Kidney epithelial cell (primary cell): Measurements from ENCODE around the gene AMZ1. TPM values are rescaled to one million over a fixed set of nuclear protein-coding genes. Genes with fewer than 3 reads are reported as not detected.

Experiments used
- DNase-seq: peaks from one replicate; pipeline ENCODE4 v3.0.0-alpha.2; 2010; ENCODE audit warnings: low read depth
- H3K27me3 ChIP-seq: 2 replicates; pipeline ENCODE4 v1.6.0; 2011; ENCODE audit warnings: low read length; ENCODE audit not compliant: control insufficient read depth, insufficient read depth
- H3K36me3 ChIP-seq: 2 replicates; pipeline ENCODE4 v1.5.1; 2011; ENCODE audit warnings: low read length; ENCODE audit not compliant: control insufficient read depth, insufficient read depth
- H3K4me3 ChIP-seq: 2 replicates; pipeline ENCODE4 v1.5.1; 2011; ENCODE audit warnings: low read depth, mild to moderate bottlenecking, control low read depth, low read length
- total RNA-seq: library from RNA; depleted of rRNA; stranded (reverse); fragments of >200 nt; gene quantifications from 2 replicates; pipeline ENCODE4 v1.2.3, GENCODE V29; 2015
- TF ChIP-seq, protein P1 (sequence below): IDR thresholded peaks from 2 replicates; pipeline ENCODE4 v1.5.1; 2011; ENCODE audit warnings: mild to moderate bottlenecking, moderate library complexity, low read length, control low read depth, inconsistent platforms; ENCODE audit not compliant: insufficient read depth, poor library complexity, severe bottlenecking

Gene AMZ1
- total RNA-seq, 1 donor from 2014 or later, result 2.8 TPM

DNA sequence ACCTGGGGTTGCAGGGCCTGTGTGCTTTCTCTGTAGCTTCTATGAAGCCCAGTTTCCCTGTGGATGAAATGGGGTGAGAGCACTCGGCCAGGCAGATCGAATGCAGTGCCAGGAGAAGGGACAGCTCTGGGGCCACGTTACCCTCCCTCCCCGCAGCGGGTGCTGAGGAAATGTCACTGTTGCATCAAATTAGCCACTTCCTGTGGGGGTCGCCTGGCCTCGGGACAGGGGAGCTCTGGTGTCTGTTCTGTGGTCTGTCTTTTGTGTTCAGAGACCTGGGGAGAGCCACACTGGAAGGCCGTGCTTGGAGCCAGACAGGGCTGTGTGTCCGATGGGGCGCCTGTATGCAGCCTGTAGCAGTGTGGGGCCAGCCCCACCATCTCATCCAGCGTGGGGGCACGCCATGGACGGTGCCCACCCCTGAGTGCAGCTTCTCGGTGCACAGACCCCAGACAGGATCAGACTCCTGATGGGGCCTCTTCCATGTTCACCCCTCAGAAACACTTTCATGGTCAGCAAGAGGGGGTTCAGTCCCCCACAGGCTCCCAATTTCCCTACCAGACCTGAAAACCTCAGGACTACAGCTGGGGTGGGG, 42.6 kb upstream of the AMZ1 start:
- TF ChIP-seq, protein P1, sequence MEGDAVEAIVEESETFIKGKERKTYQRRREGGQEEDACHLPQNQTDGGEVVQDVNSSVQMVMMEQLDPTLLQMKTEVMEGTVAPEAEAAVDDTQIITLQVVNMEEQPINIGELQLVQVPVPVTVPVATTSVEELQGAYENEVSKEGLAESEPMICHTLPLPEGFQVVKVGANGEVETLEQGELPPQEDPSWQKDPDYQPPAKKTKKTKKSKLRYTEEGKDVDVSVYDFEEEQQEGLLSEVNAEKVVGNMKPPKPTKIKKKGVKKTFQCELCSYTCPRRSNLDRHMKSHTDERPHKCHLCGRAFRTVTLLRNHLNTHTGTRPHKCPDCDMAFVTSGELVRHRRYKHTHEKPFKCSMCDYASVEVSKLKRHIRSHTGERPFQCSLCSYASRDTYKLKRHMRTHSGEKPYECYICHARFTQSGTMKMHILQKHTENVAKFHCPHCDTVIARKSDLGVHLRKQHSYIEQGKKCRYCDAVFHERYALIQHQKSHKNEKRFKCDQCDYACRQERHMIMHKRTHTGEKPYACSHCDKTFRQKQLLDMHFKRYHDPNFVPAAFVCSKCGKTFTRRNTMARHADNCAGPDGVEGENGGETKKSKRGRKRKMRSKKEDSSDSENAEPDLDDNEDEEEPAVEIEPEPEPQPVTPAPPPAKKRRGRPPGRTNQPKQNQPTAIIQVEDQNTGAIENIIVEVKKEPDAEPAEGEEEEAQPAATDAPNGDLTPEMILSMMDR, result no peak
- no peaks in the 10 kb centered on the region for H3K27me3 ChIP-seq
- no peak for DNase-seq
- H3K4me3 ChIP-seq, result no peak overlapping the region
- H3K36me3 ChIP-seq, result peaks cover 5% of the 10 kb centered on the region

DNA sequence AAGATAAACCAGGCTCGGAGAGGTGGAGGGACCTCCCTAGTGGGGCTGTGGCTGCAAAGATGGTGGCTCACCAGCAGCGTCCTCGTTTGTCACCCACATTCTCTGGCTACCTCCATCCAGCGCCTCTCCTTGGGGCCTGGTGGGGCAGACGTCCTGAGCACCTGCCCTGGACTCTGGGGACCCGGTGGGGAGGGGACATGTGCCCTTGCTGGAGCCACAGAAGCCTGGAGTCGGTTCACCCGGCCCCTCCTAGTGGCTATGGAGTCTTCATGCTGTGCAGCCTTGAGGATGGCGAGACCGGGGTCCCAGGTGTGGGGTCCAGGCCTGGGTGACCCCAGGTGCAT, 41.7 kb upstream of the AMZ1 start:
- no peak overlapping the region for H3K4me3 ChIP-seq
- TF ChIP-seq, protein P1, result no peak
- H3K36me3 ChIP-seq, result peaks cover 5% of the 10 kb centered on the region
- DNase-seq, result no peak
- no peaks in the 10 kb centered on the region for H3K27me3 ChIP-seq

DNA sequence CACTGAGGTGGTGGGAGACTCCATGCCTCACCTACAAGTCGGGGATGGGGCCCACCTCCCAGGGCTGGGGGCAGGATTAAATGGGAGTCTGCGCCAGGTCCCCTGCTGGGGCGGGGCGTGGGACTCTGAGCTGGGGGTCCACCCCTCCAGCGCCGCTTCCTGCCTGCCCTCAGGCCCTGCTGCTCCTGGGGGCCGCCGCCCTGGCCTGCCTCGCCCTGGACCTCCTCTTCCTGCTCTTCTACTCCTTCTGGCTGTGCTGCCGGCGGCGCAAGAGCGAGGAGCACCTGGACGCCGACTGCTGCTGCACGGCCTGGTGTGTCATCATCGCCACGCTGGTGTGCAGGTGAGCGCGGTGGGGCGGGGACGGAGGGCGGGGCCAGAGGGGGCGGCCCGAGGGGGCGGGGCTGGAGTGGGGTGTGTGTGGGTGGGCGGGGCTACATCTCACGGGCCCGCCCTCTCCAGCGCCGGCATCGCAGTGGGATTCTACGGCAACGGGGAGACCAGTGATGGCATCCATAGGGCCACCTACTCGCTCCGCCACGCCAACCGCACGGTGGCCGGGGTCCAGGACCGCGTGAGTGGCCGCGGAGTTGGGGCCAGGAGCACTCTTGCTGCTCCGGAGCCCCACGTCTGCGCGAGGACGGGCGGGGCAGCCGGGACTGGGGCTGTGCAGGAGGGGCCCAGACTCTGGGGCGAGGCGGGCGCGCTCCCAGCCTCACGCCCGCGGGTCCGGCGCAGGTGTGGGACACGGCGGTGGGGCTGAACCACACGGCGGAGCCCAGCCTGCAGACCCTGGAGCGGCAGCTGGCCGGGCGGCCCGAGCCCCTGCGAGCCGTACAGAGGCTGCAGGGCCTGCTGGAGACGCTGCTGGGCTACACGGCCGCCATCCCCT, 41.1 kb upstream of the AMZ1 start:
- no peak for DNase-seq
- Histone ChIP-seq H3K36me3 (peaks cover 7% of the 10 kb centered on the region), H3K27me3 (no peaks in the 10 kb centered on the region), H3K4me3 (no peak overlapping the region)
- TF ChIP-seq, protein P1, result no peak

DNA sequence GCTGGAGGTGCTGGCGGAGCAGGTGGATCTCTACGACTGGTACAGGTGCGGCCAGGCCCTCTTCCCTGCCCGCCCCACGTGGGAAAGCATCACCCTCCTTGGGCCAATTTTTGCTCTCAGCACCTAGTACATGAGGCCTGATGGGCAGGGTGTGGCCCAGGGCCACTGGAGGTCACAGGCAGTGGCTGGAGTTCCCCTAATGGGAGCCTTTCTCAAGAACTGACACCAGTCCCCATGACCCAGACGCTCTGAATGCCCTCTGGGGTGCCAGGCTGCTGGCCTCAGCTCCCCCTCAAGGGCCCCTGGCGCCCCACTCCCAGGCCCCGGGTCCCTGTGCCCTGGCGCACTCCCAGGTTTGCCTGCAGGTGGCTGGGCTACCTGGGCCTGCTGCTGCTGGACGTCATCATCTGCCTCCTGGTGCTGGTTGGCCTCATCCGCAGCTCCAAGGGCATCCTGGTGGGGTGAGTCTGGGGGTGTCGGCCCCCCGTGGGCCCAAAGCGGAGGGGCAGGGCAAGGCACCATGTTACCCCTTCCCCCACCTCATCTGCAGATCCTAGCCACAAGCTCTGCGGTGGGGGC, 40.3 kb upstream of the AMZ1 start:
- no peaks in the 10 kb centered on the region for H3K27me3 ChIP-seq
- peaks cover 7% of the 10 kb centered on the region for H3K36me3 ChIP-seq
- H3K4me3 ChIP-seq, result no peak overlapping the region
- DNase-seq, result no peak
- TF ChIP-seq, protein P1, result no peak

DNA sequence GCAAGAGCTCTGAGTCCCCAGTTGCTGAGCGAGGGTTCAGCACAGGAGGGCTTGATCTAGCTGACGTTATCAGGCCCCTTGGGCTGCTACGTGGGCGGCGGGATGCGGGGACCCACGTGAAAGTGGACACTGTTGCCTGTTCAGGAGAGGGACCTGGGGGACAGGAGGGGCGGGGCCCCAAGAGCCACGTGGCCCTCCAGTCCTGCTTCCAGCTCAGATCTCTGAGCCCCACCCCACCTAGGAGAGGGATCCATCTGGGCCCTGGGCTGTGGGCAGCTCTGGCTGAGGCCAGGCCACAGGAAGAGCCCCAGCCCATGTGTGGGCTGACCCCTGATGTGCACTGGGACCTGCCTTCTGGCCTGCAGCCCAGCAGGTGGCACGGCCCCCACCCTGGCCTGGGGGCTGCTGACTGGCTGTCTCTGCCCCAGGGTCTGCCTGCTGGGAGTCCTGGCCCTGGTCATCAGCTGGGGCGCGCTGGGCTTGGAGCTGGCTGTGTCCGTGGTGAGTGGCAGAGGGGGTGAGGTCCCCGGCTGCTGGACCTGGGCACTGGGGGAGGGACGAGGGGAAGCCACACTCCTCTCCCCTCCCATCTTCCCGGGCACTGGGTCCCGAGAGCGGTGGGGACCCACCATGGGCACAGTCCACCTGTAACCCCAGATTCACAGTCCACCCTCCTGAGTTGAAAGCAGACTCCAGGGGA, 38.7 kb upstream of the AMZ1 start:
- no peaks in the 10 kb centered on the region for H3K27me3 ChIP-seq
- no peak overlapping the region for H3K4me3 ChIP-seq
- TF ChIP-seq, protein P1, result no peak
- DNase-seq, result no peak
- peaks cover 7% of the 10 kb centered on the region for H3K36me3 ChIP-seq
